NCI-H2227 (cell line): ENCODE data around the gene DYNLL2.
"Not testable (repeated sequence)": the region's sequence is repeated elsewhere in the genome, so short reads cannot be mapped to it uniquely, and the experiment has no call there.

Experiments used
- DNase-seq: peaks from one replicate; lab custom pipeline; 2025; ENCODE audit not compliant: unreplicated experiment; lab: John Stamatoyannopoulos, UW

DYNLL2 gene

DNA sequence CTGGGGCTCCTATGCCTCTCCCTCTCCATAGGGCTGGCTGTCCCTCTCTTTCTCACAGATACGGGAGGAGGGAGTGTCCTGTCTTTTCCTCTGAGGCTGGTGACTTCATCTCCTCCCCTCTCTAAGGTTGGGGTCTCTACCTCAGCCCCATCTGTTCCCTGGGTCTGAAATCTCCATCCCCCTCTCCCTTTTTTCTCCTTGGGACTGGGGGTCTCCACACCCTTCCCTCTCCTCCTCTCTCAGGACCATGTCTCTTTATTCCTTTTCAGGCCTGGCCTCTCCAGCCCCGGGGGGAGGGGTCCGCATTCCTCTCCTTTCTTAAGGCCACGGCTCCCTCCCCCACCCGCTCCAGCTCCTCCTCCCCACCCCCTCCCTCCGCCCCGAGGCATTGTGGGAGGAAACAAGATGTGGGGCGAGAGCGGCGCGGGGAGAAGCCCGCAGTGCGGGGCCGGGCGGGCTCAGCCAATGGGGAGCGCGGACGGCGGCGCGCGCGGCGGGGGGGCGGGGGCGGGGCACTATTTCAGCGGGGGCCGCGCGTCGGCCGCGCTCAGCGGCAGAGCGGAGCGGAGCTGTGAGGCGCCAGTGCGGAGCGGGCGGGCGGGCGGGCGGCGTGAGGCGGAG, at the start of gene DYNLL2:
Gene DYNLL2 (plus strand): TSS at position 550 of the 621 bp plus-strand sequence. CDS start 3,672 bp downstream, outside the sequence.
- peak; percentile 96 for DNase-seq

GRCh38 chr17:58039975-58040374, 43.2 kb upstream of the DYNLL2 start:
- no peak for DNase-seq

- no peak for DNase-seq
These were observed 42.8 kb upstream of the DYNLL2 start for GRCh38 chr17:58040386-58040785.

DNA sequence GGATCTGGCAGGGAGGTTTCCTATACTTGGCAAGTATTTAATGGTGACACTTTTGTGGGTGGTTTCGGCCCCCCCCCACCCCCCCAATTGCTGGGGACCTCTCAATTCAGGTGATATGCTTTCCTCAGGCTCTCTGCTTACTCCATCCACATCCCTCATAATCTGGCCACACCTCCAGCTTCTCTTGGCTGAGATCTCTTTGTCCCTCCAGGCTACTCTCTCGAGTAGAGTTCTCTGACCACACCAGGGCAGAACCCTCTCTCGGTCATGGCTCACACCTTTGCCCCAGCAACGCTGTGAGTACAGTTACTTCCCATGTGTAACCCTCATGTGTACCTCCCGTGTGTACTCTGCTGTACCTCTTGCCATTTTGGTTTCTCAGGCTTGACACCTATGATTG, 42.1 kb upstream of the DYNLL2 start:
- DNase-seq = no peak

GRCh38 chr17:58043221-58044181, 39.7 kb upstream of the DYNLL2 start:
- no peak for DNase-seq

GRCh38 chr17:58044256-58044655, 39.0 kb upstream of the DYNLL2 start:
- not testable (repeated sequence) for DNase-seq

GRCh38 chr17:58046239-58047094, 36.8 kb upstream of the DYNLL2 start:
- DNase-seq = peak; percentile 58

DNA sequence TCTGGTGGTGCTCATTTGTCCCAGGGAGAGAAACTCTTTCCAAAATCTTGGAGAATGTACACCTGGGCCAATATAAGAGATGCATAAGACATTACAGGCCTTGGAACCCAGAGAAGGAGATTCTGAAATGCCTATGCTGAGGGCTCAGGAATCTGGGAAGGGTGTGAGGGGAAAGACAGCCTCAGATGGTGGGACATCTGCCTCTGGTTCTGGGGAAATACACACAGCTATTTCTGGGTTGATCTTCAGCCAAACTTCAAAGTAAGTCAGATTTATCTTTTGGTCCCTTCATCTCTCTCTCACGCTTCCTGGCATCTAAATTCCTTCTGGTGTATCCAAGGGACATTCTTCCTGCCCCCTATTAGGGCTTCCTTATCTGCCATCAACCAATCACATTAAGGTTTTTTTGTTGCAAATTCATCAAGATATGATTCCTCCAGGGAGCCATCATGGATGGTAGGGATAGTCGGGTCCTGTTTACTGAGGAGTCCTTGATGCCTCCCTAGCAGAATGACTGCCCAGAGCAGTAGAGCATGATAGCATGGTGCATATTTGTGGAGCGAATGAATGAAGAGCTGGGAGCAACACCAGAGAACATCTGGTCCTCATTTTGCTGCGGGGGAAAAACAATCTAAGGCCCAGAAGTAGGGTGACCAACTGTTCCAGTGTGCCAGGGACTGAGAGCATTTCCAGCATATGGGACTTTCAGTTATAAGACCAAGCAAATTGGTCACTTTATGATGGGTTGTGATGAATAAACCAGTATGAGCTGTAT, 35.7 kb upstream of the DYNLL2 start:
- no peak for DNase-seq

DNA sequence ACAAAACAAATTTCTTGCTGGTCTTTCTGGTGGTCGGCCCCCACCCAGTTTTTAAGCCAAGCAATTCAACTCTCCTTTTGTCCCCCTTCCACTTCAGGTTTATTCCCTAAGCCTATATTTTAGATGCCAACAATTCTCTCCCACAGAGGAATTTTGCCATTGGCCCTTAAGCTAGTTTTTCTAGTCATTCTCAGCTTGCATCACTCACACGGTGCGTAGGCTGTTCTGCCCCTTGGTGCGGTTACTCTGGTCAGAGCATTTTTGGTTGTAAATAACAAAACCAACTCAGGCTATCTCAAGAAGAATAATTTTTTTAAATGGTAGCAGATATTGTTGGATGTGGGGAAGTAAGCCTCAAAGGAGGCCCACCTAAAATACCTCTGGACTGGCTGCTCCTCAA, 33.7 kb upstream of the DYNLL2 start:
- DNase-seq = no peak

DNA sequence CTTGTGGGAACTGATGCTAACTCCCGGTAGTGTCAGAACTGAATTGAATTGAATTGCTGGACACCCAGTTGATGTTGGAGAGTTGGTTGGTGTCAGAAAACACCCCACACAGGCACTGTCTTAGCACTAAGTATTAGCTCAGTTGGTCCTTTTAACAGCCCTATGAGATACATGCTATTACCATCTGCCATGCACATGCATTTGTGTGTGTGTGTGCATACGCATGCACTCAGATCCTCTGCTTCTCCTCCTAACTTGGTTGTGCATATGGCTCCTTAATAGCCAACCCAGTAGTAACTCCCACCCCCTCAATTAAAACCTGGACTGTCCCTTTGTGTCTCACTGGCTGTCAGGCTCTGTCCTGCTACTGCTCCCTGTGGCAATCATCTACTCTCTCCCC, 32.3 kb upstream of the DYNLL2 start:
- no peak for DNase-seq

DNA sequence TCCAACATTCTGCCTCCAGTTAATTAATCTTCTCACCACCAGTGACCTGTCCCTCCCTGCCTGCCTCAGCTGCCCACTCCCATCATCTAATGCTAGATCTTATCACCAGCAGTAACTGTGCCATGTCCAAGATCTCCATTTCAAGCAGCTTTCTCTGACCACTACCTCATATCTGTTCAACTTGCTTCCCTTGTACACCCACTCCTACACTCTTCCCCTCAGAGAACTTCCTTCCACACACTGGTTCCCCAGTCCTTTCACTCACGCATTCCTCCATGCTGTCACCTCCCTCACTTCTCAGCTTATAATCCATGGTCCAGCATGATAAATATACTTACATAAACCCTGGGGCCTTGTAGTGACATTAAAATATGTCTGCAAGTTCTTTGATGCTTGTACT, 31.8 kb upstream of the DYNLL2 start:
- DNase-seq = no peak

DNA sequence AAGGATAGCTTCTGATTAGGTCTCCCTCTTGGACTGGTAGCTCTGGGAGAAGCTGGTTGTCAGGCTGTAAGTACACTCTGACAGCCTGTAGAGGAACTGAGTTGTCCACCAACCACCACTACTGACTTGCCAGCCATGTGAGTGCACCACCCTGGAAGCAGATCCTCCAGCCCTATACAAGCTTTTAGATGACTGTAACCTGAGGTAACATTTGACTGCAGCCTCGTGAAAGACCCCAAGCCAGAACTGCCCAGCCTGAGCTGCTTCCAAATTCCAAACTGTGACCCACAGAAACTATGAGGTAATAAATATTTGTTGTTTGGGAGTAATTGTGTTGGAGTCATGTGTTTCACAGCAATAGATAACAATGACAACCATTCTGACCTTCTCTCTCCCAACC, 30.8 kb upstream of the DYNLL2 start:
- no peak for DNase-seq

DNA sequence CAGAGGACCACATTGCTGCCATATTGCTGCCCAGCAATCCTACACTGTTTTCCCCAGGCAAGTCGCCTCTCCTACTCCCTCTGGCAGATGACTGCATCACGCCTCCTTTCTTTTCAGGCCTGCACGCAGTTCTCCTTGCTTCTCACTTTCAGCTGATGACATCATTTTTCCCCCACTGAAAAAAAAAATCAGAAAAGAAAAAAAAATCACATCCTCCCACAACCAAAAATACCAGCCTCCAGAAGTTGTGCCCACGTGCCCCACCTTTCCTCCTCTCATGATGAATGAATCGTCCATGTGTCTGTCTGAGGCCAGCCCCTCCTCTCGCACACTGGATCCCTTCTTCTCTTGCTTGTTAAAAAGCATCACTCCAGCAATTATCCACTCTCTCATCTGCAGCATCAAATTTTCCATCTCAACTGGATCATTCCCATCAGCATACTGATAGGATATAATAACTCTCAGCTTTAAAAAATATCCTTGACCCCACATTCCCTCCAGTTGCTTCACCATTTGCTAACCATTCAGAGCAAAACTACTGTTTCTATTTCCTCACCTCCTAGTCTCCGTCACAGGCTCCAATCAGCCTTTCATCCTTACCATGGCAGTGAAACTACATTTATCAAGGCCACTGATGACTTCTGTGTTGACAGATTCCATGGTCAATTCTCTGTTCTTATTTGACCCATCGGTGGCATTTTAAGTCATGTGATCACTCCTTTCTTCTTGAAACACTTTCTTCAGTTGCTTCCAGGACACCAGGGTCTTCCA, 30.1 kb upstream of the DYNLL2 start:
- no peak for DNase-seq

- DNase-seq = no peak
These were observed 28.6 kb upstream of the DYNLL2 start for GRCh38 chr17:58054641-58055040.

DNA sequence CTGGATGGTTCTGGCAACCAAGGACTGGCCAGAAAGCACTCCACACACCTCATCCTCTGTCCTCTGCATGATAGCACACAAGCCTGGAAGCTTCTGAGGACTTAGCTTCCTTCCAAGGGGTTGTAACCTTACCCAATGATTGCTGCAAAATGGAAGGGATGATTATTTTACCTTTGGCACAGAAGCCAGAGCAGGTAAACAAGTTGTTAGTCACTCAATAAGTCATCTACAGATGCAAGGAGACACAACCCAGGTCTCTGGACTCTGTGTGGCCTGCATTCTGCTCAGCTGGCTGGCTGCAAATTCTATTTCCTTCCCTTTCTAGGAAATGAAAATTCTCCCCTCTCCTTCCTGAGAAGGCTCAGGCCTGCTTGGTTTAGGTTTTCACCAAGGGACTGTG, 26.7 kb upstream of the DYNLL2 start:
- no peak for DNase-seq

DNA sequence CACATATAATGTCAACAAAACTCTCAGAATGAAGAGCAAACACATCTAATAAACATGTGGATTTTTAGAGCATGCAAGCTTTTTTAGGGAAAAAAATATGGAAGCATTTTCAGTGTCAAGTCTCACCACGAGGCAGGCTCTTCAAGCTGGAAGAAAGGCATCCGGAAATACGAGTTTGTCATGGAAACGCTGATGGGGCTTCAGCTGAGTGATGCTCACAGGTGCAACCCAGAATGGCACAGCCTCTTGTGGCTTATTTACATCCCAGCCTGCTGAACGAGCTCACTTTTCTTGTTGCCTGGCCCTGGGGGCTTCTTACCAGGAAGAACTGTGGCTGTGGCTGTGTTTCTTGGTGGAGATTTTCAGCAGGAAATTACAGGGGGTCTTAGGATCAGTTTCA, 24.1 kb upstream of the DYNLL2 start:
- peak; percentile 54 for DNase-seq

- DNase-seq = peak; percentile 22
These were observed 22.5 kb upstream of the DYNLL2 start for GRCh38 chr17:58060596-58061191.

- no peak for DNase-seq
These were observed 21.5 kb upstream of the DYNLL2 start for GRCh38 chr17:58061672-58062071.

DNA sequence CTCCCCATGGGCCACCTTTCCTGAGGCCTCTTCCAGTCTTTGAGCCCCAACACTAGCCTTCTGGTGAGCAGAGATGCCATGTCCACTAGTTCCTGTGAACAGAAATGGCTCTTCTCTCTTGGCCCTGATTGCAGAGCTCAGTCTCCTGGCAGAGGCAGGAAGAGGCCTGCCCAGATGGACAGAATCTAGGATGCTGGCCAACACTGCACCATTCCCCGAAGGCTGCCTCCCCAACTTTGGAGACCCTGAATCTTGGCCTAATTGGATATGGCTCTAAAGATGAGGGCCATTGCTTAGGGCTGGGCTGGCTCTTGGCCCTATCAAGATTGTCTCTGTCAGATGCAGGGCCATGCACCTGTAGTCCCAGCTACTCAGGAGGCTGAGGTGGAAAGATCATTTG, 18.0 kb upstream of the DYNLL2 start:
- no peak for DNase-seq
